Natural killer cell (primary cell): Measurements from ENCODE around the gene TMEM175. TPM values are rescaled to one million over a fixed set of nuclear protein-coding genes. Genes with fewer than 3 reads are reported as not detected.

ENCODE experiments used
- ATAC-seq, 3 donors: fragments of 150-1000 bp in 2 of 3; fragments of 200-7000 bp in 1 of 3; cut with Tn5 transposase; 1 replicate in 1 of 3; 2 replicates in 2 of 3; pipeline ENCODE4 v1.10.0; 2021; ENCODE audit warnings: mild to moderate bottlenecking in 2 of 3, moderate library complexity in 2 of 3
- DNase-seq, 2 donors: peaks; one replicate each; pipeline versions ENCODE4 v3.0.0 to v3.0.0-alpha.2; 2013 to 2021; ENCODE audit warnings: mixed read lengths in 1 of 2
- H3K27ac ChIP-seq: one replicate; pipeline ENCODE4 v1.5.1; 2013; ENCODE audit warnings: mild to moderate bottlenecking, low read length
- H3K27me3 ChIP-seq: one replicate; pipeline ENCODE4 v1.6.1; 2013; ENCODE audit warnings: low read length; ENCODE audit not compliant: control insufficient read depth, insufficient read depth
- H3K36me3 ChIP-seq: one replicate; pipeline ENCODE4 v1.6.1; 2013; ENCODE audit warnings: low read length; ENCODE audit not compliant: control insufficient read depth, insufficient read depth
- H3K4me1 ChIP-seq: one replicate; pipeline ENCODE4 v1.6.1; 2013; ENCODE audit warnings: low read length; ENCODE audit not compliant: control insufficient read depth, insufficient read depth
- H3K4me3 ChIP-seq: one replicate; pipeline ENCODE4 v1.5.1; 2013; ENCODE audit warnings: low read length
- H3K9me3 ChIP-seq: one replicate; pipeline ENCODE4 v1.6.1; 2013; ENCODE audit warnings: low read length; ENCODE audit not compliant: control insufficient read depth, insufficient read depth
- H3K27ac Mint-ChIP-seq, 2 donors: one replicate each; pipeline ENCODE4 v1.8.0; 2022; ENCODE audit warnings: mild to moderate bottlenecking in 2 of 2, mixed read lengths in 2 of 2, moderate library complexity in 1 of 2
- H3K27me3 Mint-ChIP-seq, 2 donors: one replicate each; pipeline ENCODE4 v1.8.0; 2022; ENCODE audit warnings: low read depth in 2 of 2, mixed read lengths in 2 of 2
- H3K36me3 Mint-ChIP-seq: one replicate; pipeline ENCODE4 v1.8.0; 2022; ENCODE audit warnings: mixed read lengths
- H3K4me1 Mint-ChIP-seq, 2 donors: one replicate each; pipeline ENCODE4 v1.8.0; 2022; ENCODE audit warnings: mixed read lengths in 2 of 2
- H3K4me3 Mint-ChIP-seq: one replicate; pipeline ENCODE4 v1.8.0; 2022; ENCODE audit warnings: mild to moderate bottlenecking, moderate library complexity, mixed read lengths
- H3K9me3 Mint-ChIP-seq, 2 donors: one replicate each; pipeline ENCODE4 v1.8.0; 2022; ENCODE audit warnings: mixed read lengths in 2 of 2
- CTCF ChIP-seq: fragments of 200-600 bp; IDR thresholded peaks from one replicate; pipeline ENCODE4 v1.8.0; 2022; ENCODE audit warnings: antibody characterized with exemption
- WGBS: methylation state at CpG from one replicate; pipeline ENCODE4 v1.1.7; 2013; ENCODE audit warnings: missing lambda C conversion rate; ENCODE audit not compliant: insufficient coverage; 5-methylcytosine and 5-hydroxymethylcytosine counted together
- intact Hi-C: fragments of 100-400 bp; cut with micrococcal nuclease; formaldehyde crosslinking; loops from one replicate; pipeline ENCODE4 v1.14.2; 2022
- total RNA-seq, 4 donors: library from RNA; stranded (reverse); fragments of 120-200 nt in 1 of 4; gene quantifications; one replicate each; pipeline versions ENCODE4 v1.2.3 to v1.2.4, GENCODE V29; 2013 to 2022

Gene TMEM175
- total RNA-seq, 3 donors from 2014 or later (not counting 1 experiment from before 2014, with no cell fraction given), result 72.8 to 79.8 (median 73.2) TPM

- peaks cover 0 to 8% of the 10 kb centered on the region in 2 donors for H3K4me1 Mint-ChIP-seq
- intact Hi-C loops, result no loop called here
- WGBS, result 98% methylated on average over 22 of the region's 22 CpGs
- ATAC-seq (no peak), DNase-seq (no peak)
- no peaks in the 10 kb centered on the region for H3K36me3 Mint-ChIP-seq
- no peaks in the 10 kb centered on the region for H3K9me3 Mint-ChIP-seq
- Histone ChIP-seq H3K4me3 (no peak overlapping the region), H3K9me3 (no peaks in the 10 kb centered on the region), H3K27me3 (no peaks in the 10 kb centered on the region), H3K36me3 (peaks cover 62% of the 10 kb centered on the region), H3K27ac (no peak overlapping the region), H3K4me1 (no peaks in the 10 kb centered on the region)
- H3K4me3 Mint-ChIP-seq, result no peak overlapping the region
- H3K27me3 Mint-ChIP-seq, result no peaks in the 10 kb centered on the region
- TF ChIP-seq CTCF, result no peak
- no peak overlapping the region for H3K27ac Mint-ChIP-seq
These were observed 42.1 kb upstream of the TMEM175 start for GRCh38 chr4:890036-890695.

GRCh38 chr4:891747-892146 is 40.5 kb upstream of the TMEM175 start:
- H3K27me3 ChIP-seq, result no peaks in the 10 kb centered on the region
- ATAC-seq (peak in 1 of 3 donors; percentile 36), DNase-seq (peak in 1 of 2 donors; percentile 28)
- H3K27me3 Mint-ChIP-seq, result no peaks in the 10 kb centered on the region
- WGBS, result 97% methylated on average over 10 of the region's 10 CpGs
- H3K27ac Mint-ChIP-seq, result peak overlapping the region in 1 of 2 donors; percentile 40
- H3K36me3 Mint-ChIP-seq, result no peaks in the 10 kb centered on the region
- no peaks in the 10 kb centered on the region for H3K9me3 ChIP-seq
- H3K27ac ChIP-seq, result no peak overlapping the region
- H3K4me3 Mint-ChIP-seq, result no peak overlapping the region
- H3K4me1 ChIP-seq, result no peaks in the 10 kb centered on the region
- H3K4me1 Mint-ChIP-seq, result peaks cover 0 to 8% of the 10 kb centered on the region in 2 donors
- no peak for TF ChIP-seq CTCF
- H3K9me3 Mint-ChIP-seq, result no peaks in the 10 kb centered on the region
- intact Hi-C loops, result no loop called here
- H3K36me3 ChIP-seq, result peaks cover 62% of the 10 kb centered on the region
- no peak overlapping the region for H3K4me3 ChIP-seq

GRCh38 chr4:892780-893179 is 39.5 kb upstream of the TMEM175 start:
- no peak overlapping the region for H3K27ac Mint-ChIP-seq
- H3K27me3 Mint-ChIP-seq, result no peaks in the 10 kb centered on the region
- Histone ChIP-seq H3K9me3 (no peaks in the 10 kb centered on the region), H3K27ac (no peak overlapping the region), H3K36me3 (peaks cover 65% of the 10 kb centered on the region), H3K4me1 (no peaks in the 10 kb centered on the region), H3K27me3 (no peaks in the 10 kb centered on the region), H3K4me3 (no peak overlapping the region)
- peaks cover 0 to 2% of the 10 kb centered on the region in 2 donors for H3K4me1 Mint-ChIP-seq
- no peaks in the 10 kb centered on the region for H3K9me3 Mint-ChIP-seq
- H3K36me3 Mint-ChIP-seq, result no peaks in the 10 kb centered on the region
- intact Hi-C loops, result no loop called here
- no peak for DNase-seq
- TF ChIP-seq CTCF, result no peak
- ATAC-seq, result no peak
- H3K4me3 Mint-ChIP-seq, result no peak overlapping the region
- WGBS, result 98% methylated on average over 8 of the region's 10 CpGs
